T-cell (primary cell): ENCODE results near the gene COL5A3. TPM values are rescaled to one million over a fixed set of nuclear protein-coding genes. Genes with fewer than 3 reads are reported as not detected.

Experiments used
- ATAC-seq, 4 experiments: fragments of 200-7000 bp in 3 of 4; fragments of 150-1000 bp in 1 of 4; cut with Tn5 transposase; replicated peaks in 1 of 4; 1 replicate in 3 of 4; 2 replicates in 1 of 4; pipeline ENCODE4 v1.10.0; 2021; ENCODE audit warnings: moderate library complexity in 3 of 4, mild to moderate bottlenecking in 2 of 4, moderate number of reproducible peaks in 1 of 4
- CTCF ChIA-PET, 2 donors: fragments of 300-600 bp; sonication (Branson Sonifier 250); formaldehyde crosslinking; loops; one replicate each; lab custom pipeline; 2022; ENCODE audit warnings: antibody characterized with exemption in 2 of 2; lab: Charles Lee
- POLR2A ChIA-PET, 2 donors: fragments of 300-600 bp; sonication (Branson Sonifier 250); formaldehyde crosslinking; loops; one replicate each; lab custom pipeline; 2022; ENCODE audit warnings: antibody characterized with exemption in 2 of 2; lab: Charles Lee
- DNase-seq, 35 experiments: peaks; one replicate each; pipeline versions ENCODE4 v3.0.0 to v3.0.0-alpha.2; 2013 to 2023
- H3K27ac ChIP-seq: one replicate; pipeline ENCODE4 v1.5.1; 2013; ENCODE audit warnings: low read length
- H3K27me3 ChIP-seq, 2 experiments: replicated peaks in 1 of 2; 1 replicate in 1 of 2; 2 replicates in 1 of 2; pipeline versions ENCODE4 v1.6.1 to v1.7.0; 2013; ENCODE audit warnings: low read length in 1 of 2, mixed read lengths in 1 of 2; ENCODE audit not compliant: control insufficient read depth in 2 of 2, insufficient read depth in 2 of 2; ENCODE audit errors: extremely low read depth in 1 of 2
- H3K36me3 ChIP-seq, 2 donors: 1 replicate in 1 of 2; 2 replicates in 1 of 2; pipeline versions ENCODE4 v1.6.1 to v1.7.0; 2013; ENCODE audit warnings: low read length in 1 of 2; ENCODE audit not compliant: control insufficient read depth in 2 of 2, insufficient read depth in 1 of 2; ENCODE audit errors: extremely low read depth in 1 of 2
- H3K4me1 ChIP-seq, 2 experiments: 1 replicate in 1 of 2; 2 replicates in 1 of 2; pipeline versions ENCODE4 v1.6.1 to v1.7.0; 2013; ENCODE audit warnings: low read length in 2 of 2, mixed read lengths in 1 of 2; ENCODE audit not compliant: insufficient read depth in 2 of 2, control insufficient read depth in 1 of 2; ENCODE audit errors: extremely low read depth in 1 of 2
- H3K4me3 ChIP-seq, 2 donors: 1 replicate in 1 of 2; 2 replicates in 1 of 2; pipeline versions ENCODE4 v1.5.1 to v1.7.0; 2013; ENCODE audit warnings: mild to moderate bottlenecking in 2 of 2, low read length in 1 of 2, moderate library complexity in 1 of 2; ENCODE audit not compliant: control insufficient read depth in 1 of 2; ENCODE audit errors: extremely low read depth in 1 of 2
- H3K9me3 ChIP-seq: 2 replicates; pipeline ENCODE4 v1.7.0; 2013
- H3K27ac Mint-ChIP-seq, 2 donors: one replicate each; pipeline ENCODE4 v1.8.0; 2020 to 2021; ENCODE audit warnings: mild to moderate bottlenecking in 2 of 2, mixed read lengths in 2 of 2
- H3K27me3 Mint-ChIP-seq, 2 donors: one replicate each; pipeline ENCODE4 v1.8.0; 2021 to 2022; ENCODE audit warnings: mixed read lengths in 2 of 2
- H3K36me3 Mint-ChIP-seq: one replicate; pipeline ENCODE4 v1.8.0; 2021; ENCODE audit warnings: mixed read lengths
- H3K4me1 Mint-ChIP-seq, 3 donors: one replicate each; pipeline ENCODE4 v1.8.0; 2020 to 2022; ENCODE audit warnings: mixed read lengths in 3 of 3, mild to moderate bottlenecking in 1 of 3
- H3K4me3 Mint-ChIP-seq, 3 donors: one replicate each; pipeline ENCODE4 v1.8.0; 2020 to 2022; ENCODE audit warnings: mild to moderate bottlenecking in 3 of 3, mixed read lengths in 3 of 3, moderate library complexity in 3 of 3
- H3K9me3 Mint-ChIP-seq, 3 donors: one replicate each; pipeline ENCODE4 v1.8.0; 2020 to 2022; ENCODE audit warnings: mixed read lengths in 3 of 3
- WGBS: methylation state at CpG from one replicate; pipeline ENCODE4 v1.1.5; 2013; ENCODE audit warnings: missing lambda C conversion rate; ENCODE audit not compliant: insufficient coverage; 5-methylcytosine and 5-hydroxymethylcytosine counted together
- total RNA-seq, 35 experiments: library from RNA in 6 of 35; stranded (reverse) in 6 of 35; fragments of 120-200 nt in 1 of 35; gene quantifications; one replicate each; pipeline versions ENCODE4 v1.2.1 to v1.2.4 and lab custom pipeline; 2013 to 2026

The COL5A3 gene
- total RNA-seq: 1 to 10 TPM in 3 of 5 donors, under 1 TPM in 2; 0.13 to 3.4 (median 2.2) TPM
- total RNA-seq (2013): 13.8 TPM
- total RNA-seq (lab: John Stamatoyannopoulos, UW): 0.23 to 12.9 (median 3.8) reads per million in 29 experiments

- POLR2A ChIA-PET: no interaction called here
- ATAC-seq: peak in 1 of 4 experiments; percentile 20
- H3K36me3 ChIP-seq: no peaks in the 10 kb centered on the region
- Mint-ChIP-seq H3K36me3 (no peaks in the 10 kb centered on the region), H3K27me3 (peaks cover 62 to 80% of the 10 kb centered on the region in 2 donors), H3K4me1 (peaks cover 17 to 23% (median 21%) of the 10 kb centered on the region in 3 donors), H3K9me3 (peaks cover 0 to 4% (median 0%) of the 10 kb centered on the region in 3 donors), H3K27ac (no peak within 1 kb of the TSS), H3K4me3 (peak within 1 kb of the TSS in 1 of 3 donors; percentile 36)
- no peaks in the 10 kb centered on the region for H3K9me3 ChIP-seq
- no peak within 1 kb of the TSS for H3K4me3 ChIP-seq
- peaks cover 9 to 76% of the 10 kb centered on the region in 2 experiments for H3K27me3 ChIP-seq
- DNase-seq: no peak
- CTCF ChIA-PET: no interaction called here
- H3K27ac ChIP-seq: no peak within 1 kb of the TSS
- 2% methylated on average over 35 of the region's 38 CpGs for WGBS
- peaks cover 0 to 52% of the 10 kb centered on the region in 2 experiments for H3K4me1 ChIP-seq
Observed at GRCh38 chr19:10010247-10010691, at the start of gene COL5A3. TSS of gene COL5A3 (minus strand) at chr19:10010504. CDS start at chr19:10010385, 119 bp downstream.

- no peaks in the 10 kb centered on the region for H3K9me3 ChIP-seq
- CTCF ChIA-PET: no interaction called here
- H3K4me1 ChIP-seq: no peaks in the 10 kb centered on the region
- no peaks in the 10 kb centered on the region for H3K36me3 ChIP-seq
- no peak overlapping the region for H3K27ac Mint-ChIP-seq
- no peak for DNase-seq
- H3K4me3 ChIP-seq: no peak overlapping the region
- no peak overlapping the region for H3K4me3 Mint-ChIP-seq
- H3K9me3 Mint-ChIP-seq: no peaks in the 10 kb centered on the region
- no peak for ATAC-seq
- peaks cover 0 to 6% (median 0%) of the 10 kb centered on the region in 3 donors for H3K4me1 Mint-ChIP-seq
- POLR2A ChIA-PET: interaction anchor here in 1 of 2 donors (0.6 kb wide), 1 partner anchor 80 kb away, joined by 4 read pairs; no protein-coding TSS in a partner anchor
- 59% methylated on average over 14 of the region's 21 CpGs for WGBS
- H3K27ac ChIP-seq: no peak overlapping the region
- no peaks in the 10 kb centered on the region for H3K36me3 Mint-ChIP-seq
- H3K27me3 ChIP-seq: peaks cover 0 to 6% of the 10 kb centered on the region in 2 experiments
- H3K27me3 Mint-ChIP-seq: peaks cover 3 to 4% of the 10 kb centered on the region in 2 donors
Observed at GRCh38 chr19:10052602-10053360, 42.5 kb upstream of the COL5A3 start.

- ATAC-seq (no peak), DNase-seq (no peak)
- ChIA-PET CTCF (no interaction called here), POLR2A (interaction anchor here in 1 of 2 donors (0.6 kb wide), 1 partner anchor 15 kb away, joined by 18 read pairs; no protein-coding TSS in a partner anchor)
- H3K36me3 Mint-ChIP-seq: no peaks in the 10 kb centered on the region
- no peaks in the 10 kb centered on the region for H3K9me3 ChIP-seq
- H3K27me3 ChIP-seq: peaks cover 0 to 21% of the 10 kb centered on the region in 2 experiments
- WGBS: 100% methylated on average over 1 of the region's 2 CpGs
- no peak overlapping the region for H3K27ac Mint-ChIP-seq
- H3K9me3 Mint-ChIP-seq: no peaks in the 10 kb centered on the region
- no peak overlapping the region for H3K27ac ChIP-seq
- peaks cover 13 to 17% of the 10 kb centered on the region in 2 donors for H3K27me3 Mint-ChIP-seq
- H3K4me3 Mint-ChIP-seq: no peak overlapping the region
- H3K4me3 ChIP-seq: no peak overlapping the region
- H3K4me1 ChIP-seq: no peaks in the 10 kb centered on the region
- H3K36me3 ChIP-seq: no peaks in the 10 kb centered on the region
- H3K4me1 Mint-ChIP-seq: peaks cover 0 to 6% (median 0%) of the 10 kb centered on the region in 3 donors
Observed at GRCh38 chr19:10049626-10050025, 39.3 kb upstream of the COL5A3 start.

- peaks cover 41 to 51% of the 10 kb centered on the region in 2 donors for H3K27me3 Mint-ChIP-seq
- H3K27ac Mint-ChIP-seq: no peak overlapping the region
Observed at GRCh38 chr19:10045371-10045770, 35.1 kb upstream of the COL5A3 start.

GRCh38 chr19:10044390-10044789, 34.1 kb upstream of the COL5A3 start:
- Histone ChIP-seq H3K4me1 (no peaks in the 10 kb centered on the region), H3K36me3 (no peaks in the 10 kb centered on the region), H3K27me3 (peaks cover 0 to 38% of the 10 kb centered on the region in 2 experiments), H3K4me3 (no peak overlapping the region), H3K27ac (no peak overlapping the region), H3K9me3 (no peaks in the 10 kb centered on the region)
- H3K4me1 Mint-ChIP-seq: peaks cover 0 to 6% (median 0%) of the 10 kb centered on the region in 3 donors
- H3K27me3 Mint-ChIP-seq: peaks cover 41 to 53% of the 10 kb centered on the region in 2 donors
- no peak for ATAC-seq
- CTCF ChIA-PET: no interaction called here
- H3K4me3 Mint-ChIP-seq: no peak overlapping the region
- H3K9me3 Mint-ChIP-seq: no peaks in the 10 kb centered on the region
- WGBS: no CpG with 5 or more reads among the region's 1 CpG
- DNase-seq: peak in 1 of 35 experiments; percentile 14
- H3K36me3 Mint-ChIP-seq: peaks cover 2% of the 10 kb centered on the region
- POLR2A ChIA-PET: no interaction called here
- H3K27ac Mint-ChIP-seq: no peak overlapping the region

More at GRCh38 chr19:10045371-10045770, 35.1 kb upstream of the COL5A3 start:
- Histone ChIP-seq H3K4me3 (no peak overlapping the region), H3K9me3 (no peaks in the 10 kb centered on the region), H3K27me3 (peaks cover 0 to 30% of the 10 kb centered on the region in 2 experiments), H3K4me1 (no peaks in the 10 kb centered on the region), H3K27ac (no peak overlapping the region), H3K36me3 (no peaks in the 10 kb centered on the region)
- Mint-ChIP-seq H3K4me3 (no peak overlapping the region), H3K9me3 (no peaks in the 10 kb centered on the region), H3K4me1 (peaks cover 0 to 6% (median 0%) of the 10 kb centered on the region in 3 donors), H3K36me3 (peaks cover 2% of the 10 kb centered on the region)
- ChIA-PET CTCF (no interaction called here), POLR2A (no interaction called here)
- WGBS: 17% methylated on average over 1 of the region's 1 CpG
- DNase-seq (no peak), ATAC-seq (no peak)

GRCh38 chr19:10043286-10043927, 33.1 kb upstream of the COL5A3 start:
- Mint-ChIP-seq H3K27ac (no peak overlapping the region), H3K9me3 (no peaks in the 10 kb centered on the region), H3K4me3 (no peak overlapping the region), H3K4me1 (peaks cover 0 to 3% (median 0%) of the 10 kb centered on the region in 3 donors), H3K36me3 (peaks cover 2% of the 10 kb centered on the region), H3K27me3 (peaks cover 51 to 63% of the 10 kb centered on the region in 2 donors)
- POLR2A ChIA-PET: no interaction called here
- Histone ChIP-seq H3K27ac (no peak overlapping the region), H3K4me1 (no peaks in the 10 kb centered on the region), H3K9me3 (no peaks in the 10 kb centered on the region), H3K4me3 (no peak overlapping the region), H3K27me3 (peaks cover 0 to 48% of the 10 kb centered on the region in 2 experiments), H3K36me3 (no peaks in the 10 kb centered on the region)
- WGBS: 86% methylated on average over 3 of the region's 4 CpGs
- CTCF ChIA-PET: interaction anchor here in 1 of 2 donors (0.6 kb wide), 1 partner anchor 65 kb away, joined by 4 read pairs; no protein-coding TSS in a partner anchor
- ATAC-seq: no peak
- DNase-seq: no peak
